ENCODE measurements around the gene VPS37B. TPM values are rescaled to one million over a fixed set of nuclear protein-coding genes. Genes with fewer than 3 reads are reported as not detected.
A peak's percentile ranks its signal among the peaks of the same experiment; 100 is the strongest.

VPS37B gene
- total RNA-seq, 2 experiments from 2014 or later = 97.7 to 104 TPM

GRCh38 chr12:122839907-122840554, 55.9 kb downstream of the VPS37B start:
- no peak for TF ChIP-seq CTCF (IDR thresholded peaks at IDR 0.05)
- Mint-ChIP-seq H3K27me3 (no peaks in the 10 kb centered on the region), H3K27ac (peak overlapping the region; percentile 53), H3K4me1 (ENCODE audit: low read depth) (peaks cover 43% of the 10 kb centered on the region), H3K36me3 (ENCODE audit: low read depth) (peaks cover 22% of the 10 kb centered on the region), H3K9me3 (no peaks in the 10 kb centered on the region), H3K4me3 (peak overlapping the region; percentile 48)
- Histone ChIP-seq H3K27me3 (ENCODE audit: control insufficient read depth in 1 of 2, insufficient read depth in 2 of 2, low read length in 2 of 2) (no peaks in the 10 kb centered on the region), H3K36me3 (ENCODE audit: insufficient read depth, low read length) (peaks cover 7% of the 10 kb centered on the region), H3K27ac (ENCODE audit: low read depth in 1 of 2, low read length in 2 of 2) (no peak overlapping the region), H3K4me3 (ENCODE audit: low read length) (no peak overlapping the region), H3K9me3 (ENCODE audit: control insufficient read depth in 1 of 2, insufficient read depth in 1 of 2, low read length in 2 of 2) (no peaks in the 10 kb centered on the region), H3K4me1 (ENCODE audit: insufficient read depth, low read length) (peaks cover 20% of the 10 kb centered on the region)
- intact Hi-C loops (cut with DNase I, micrococcal nuclease) = loop anchor here in 1 of 2 experiments (2.0 to 5.0 kb wide), 2 partner anchors 19 to 48 kb away; no protein-coding TSS in a partner anchor
- CTCF ChIA-PET = interaction anchor here (1.3 kb wide), 1 partner anchor 46 kb away, joined by 4 read pairs; no protein-coding TSS in a partner anchor
- ATAC-seq (ENCODE audit: poor library complexity) (no peak), DNase-seq (no peak)
- POLR2A ChIA-PET = no interaction called here

DNA sequence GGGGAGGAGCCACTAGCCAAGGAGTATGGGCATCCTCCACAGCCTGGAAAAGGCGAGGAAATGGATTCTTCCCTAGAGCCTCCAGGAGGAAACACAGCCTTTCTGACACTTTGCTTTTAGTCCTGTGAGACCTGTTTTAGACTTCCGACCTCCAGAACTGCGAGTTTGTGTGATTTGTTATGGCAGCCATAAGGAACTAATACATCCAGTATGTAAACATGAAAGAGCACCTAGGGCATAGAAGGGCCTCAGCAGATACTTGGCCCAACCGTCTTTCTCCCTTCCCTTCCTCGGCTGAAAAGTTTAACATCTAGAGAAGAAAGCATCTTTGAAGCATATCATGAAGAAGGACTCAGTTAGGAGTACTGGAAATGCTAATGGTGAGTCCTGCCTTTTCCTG, 57.1 kb downstream of the VPS37B start:
- Mint-ChIP-seq H3K27ac (peak overlapping the region; percentile 71), H3K4me1 (ENCODE audit: low read depth) (peaks cover 52% of the 10 kb centered on the region), H3K4me3 (peak overlapping the region; percentile 8), H3K36me3 (ENCODE audit: low read depth) (peaks cover 28% of the 10 kb centered on the region), H3K27me3 (no peaks in the 10 kb centered on the region), H3K9me3 (no peaks in the 10 kb centered on the region)
- Histone ChIP-seq H3K9me3 (ENCODE audit: control insufficient read depth in 1 of 2, insufficient read depth in 1 of 2, low read length in 2 of 2) (no peaks in the 10 kb centered on the region), H3K27ac (ENCODE audit: low read depth in 1 of 2, low read length in 2 of 2) (no peak overlapping the region), H3K36me3 (ENCODE audit: insufficient read depth, low read length) (peaks cover 2% of the 10 kb centered on the region), H3K27me3 (ENCODE audit: control insufficient read depth in 1 of 2, insufficient read depth in 2 of 2, low read length in 2 of 2) (no peaks in the 10 kb centered on the region), H3K4me3 (ENCODE audit: low read length) (no peak overlapping the region), H3K4me1 (ENCODE audit: insufficient read depth, low read length) (peaks cover 27% of the 10 kb centered on the region)
- CTCF ChIA-PET = no interaction called here
- ATAC-seq (ENCODE audit: poor library complexity) = no peak
- no peak for TF ChIP-seq CTCF (IDR thresholded peaks at IDR 0.05)
- POLR2A ChIA-PET = interaction anchor here (1.2 kb wide), 1 partner anchor 136 kb away, joined by 3 read pairs; the partner anchor contains the start of gene OGFOD2
- intact Hi-C loops (cut with DNase I, micrococcal nuclease) = loop anchor here in 1 of 2 experiments (2.0 to 5.0 kb wide), 2 partner anchors 20 to 47 kb away; no protein-coding TSS in a partner anchor
- DNase-seq = no peak

DNA sequence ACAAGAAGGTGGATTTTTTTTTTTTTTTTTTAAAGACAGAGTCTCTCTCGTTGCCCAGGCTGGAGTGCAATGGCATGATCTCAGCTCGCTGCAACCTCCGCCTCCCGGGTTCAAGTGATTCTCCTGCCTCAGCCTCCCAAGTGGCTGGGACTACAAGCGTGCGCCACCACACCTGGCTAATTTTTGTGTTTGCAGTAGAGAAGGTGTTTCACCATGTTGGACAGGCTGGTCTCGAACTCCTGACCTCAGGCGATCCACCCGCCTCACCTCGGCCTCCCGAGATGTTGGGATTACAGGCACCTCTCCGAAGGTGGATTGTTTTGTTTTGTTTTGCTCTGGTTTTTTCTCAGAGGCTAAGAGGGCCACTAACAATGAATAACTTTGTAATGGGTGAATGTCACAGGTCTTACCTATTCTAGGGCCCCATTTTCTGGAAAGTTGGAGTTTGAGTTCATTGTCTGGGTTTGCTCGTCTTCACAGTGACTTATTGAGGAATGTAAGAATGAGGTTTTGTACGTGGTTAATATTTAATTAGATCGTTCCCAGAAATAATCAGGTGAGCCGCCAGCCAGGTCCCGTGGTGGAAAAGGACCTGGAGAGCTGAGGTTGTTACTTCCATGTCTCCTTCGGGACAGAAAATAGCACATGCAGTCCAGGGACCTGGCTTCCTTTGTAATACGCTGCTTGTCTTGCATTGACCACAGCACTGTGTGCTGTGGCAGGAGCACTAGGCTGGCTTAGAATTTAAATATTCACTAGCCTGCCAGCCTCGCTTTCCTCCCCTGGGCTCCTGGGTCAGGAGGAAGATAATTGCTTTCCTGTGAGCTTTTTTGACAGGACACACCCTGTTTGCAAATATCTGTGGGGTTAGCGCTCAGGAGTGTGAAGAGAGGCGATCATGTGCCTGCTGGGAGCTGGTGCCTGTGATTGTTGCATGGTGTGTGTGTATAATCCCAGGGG, 58.3 kb downstream of the VPS37B start:
- Mint-ChIP-seq H3K4me3 (peak overlapping the region; percentile 97), H3K9me3 (no peaks in the 10 kb centered on the region), H3K36me3 (ENCODE audit: low read depth) (peaks cover 28% of the 10 kb centered on the region), H3K4me1 (ENCODE audit: low read depth) (peaks cover 52% of the 10 kb centered on the region), H3K27me3 (no peaks in the 10 kb centered on the region), H3K27ac (peak overlapping the region; percentile 94)
- Histone ChIP-seq H3K27me3 (ENCODE audit: control insufficient read depth in 1 of 2, insufficient read depth in 2 of 2, low read length in 2 of 2) (no peaks in the 10 kb centered on the region), H3K4me1 (ENCODE audit: insufficient read depth, low read length) (peaks cover 24% of the 10 kb centered on the region), H3K9me3 (ENCODE audit: control insufficient read depth in 1 of 2, insufficient read depth in 1 of 2, low read length in 2 of 2) (no peaks in the 10 kb centered on the region), H3K27ac (ENCODE audit: low read depth in 1 of 2, low read length in 2 of 2) (no peak overlapping the region), H3K4me3 (ENCODE audit: low read length) (peak overlapping the region; percentile 90), H3K36me3 (ENCODE audit: insufficient read depth, low read length) (peaks cover 2% of the 10 kb centered on the region)
- DNase-seq (no peak), ATAC-seq (ENCODE audit: poor library complexity) (no peak)
- CTCF ChIA-PET = no interaction called here
- intact Hi-C loops (cut with DNase I, micrococcal nuclease) = loop anchor here in 1 of 2 experiments (2.0 to 5.0 kb wide), 4 partner anchors 21 to 63 kb away; partner anchors contain the start of gene CCDC62
- POLR2A ChIA-PET = interaction anchor here (1.2 kb wide), 1 partner anchor 137 kb away, joined by 3 read pairs; the partner anchor contains the start of gene OGFOD2
- TF ChIP-seq CTCF (IDR thresholded peaks at IDR 0.05) = no peak

All from CD4-positive, alpha-beta T cell (primary cell).